ENCODE measurements around the gene STOX2. TPM values are rescaled to one million over a fixed set of nuclear protein-coding genes. Genes with fewer than 3 reads are reported as not detected.

The STOX2 gene
- total and polyA plus RNA-seq, 2 of the 8 experiments (the other 6 are each of a cell fraction or from before 2014, with no cell fraction given), result 5.5 to 20.0 TPM

DNA sequence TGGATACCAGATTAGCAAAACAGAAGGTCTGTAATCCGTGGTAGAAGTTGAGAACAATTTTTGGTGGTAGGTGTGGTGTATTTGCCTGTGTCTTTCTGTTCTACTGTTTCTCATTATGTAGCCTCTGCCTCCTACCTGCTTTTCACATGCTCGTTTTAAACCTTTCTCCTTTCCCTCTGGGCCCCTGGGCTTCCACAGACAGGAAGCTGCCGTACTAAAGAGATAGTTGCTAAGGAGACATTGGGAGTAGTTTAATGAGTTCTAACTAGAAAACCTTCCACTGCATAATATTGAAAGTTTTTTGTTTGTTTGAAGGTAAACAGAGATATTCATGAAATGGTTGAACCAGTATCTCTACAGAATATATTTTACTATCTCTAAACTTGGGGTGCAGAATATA is 107.8 kb downstream of the STOX2 start:
- Histone ChIP-seq H2BK12ac (ENCODE audit: low read depth, low read length) (no peak overlapping the region), H2BK15ac (ENCODE audit: low read length) (no peak overlapping the region), H3K4me2 (ENCODE audit: insufficient read depth in 1 of 2, low read depth in 2 of 2, low read length in 2 of 2) (no peak overlapping the region), H3K56ac (replicated peaks; ENCODE audit: insufficient read length, low read depth, low read length) (no peak overlapping the region), H4K5ac (ENCODE audit: insufficient read length, low read depth, low read length) (no peak overlapping the region), H3K27me3 (replicated peaks in 1 of 4; ENCODE audit: control insufficient read depth in 3 of 4, extremely low read depth in 1 of 4, insufficient read depth in 3 of 4, low read length in 3 of 4) (no peaks in the 10 kb centered on the region), H2BK5ac (ENCODE audit: low read depth, low read length) (no peak overlapping the region), H2AFZ (ENCODE audit: low read length) (no peak overlapping the region), H2BK20ac (ENCODE audit: low read length) (no peak overlapping the region), H3K79me2 (ENCODE audit: control insufficient read depth in 1 of 2, insufficient read depth in 2 of 2, low read length in 2 of 2) (no peaks in the 10 kb centered on the region), H3K36me3 (ENCODE audit: control insufficient read depth in 2 of 4, insufficient read depth in 4 of 4, low read length in 3 of 4) (no peaks in the 10 kb centered on the region), H2BK120ac (replicated peaks; ENCODE audit: low read depth, low read length) (no peak overlapping the region), H3K4me3 (ENCODE audit: extremely low read depth in 1 of 4, insufficient read depth in 2 of 4, low read depth in 3 of 4, low read length in 4 of 4) (no peak overlapping the region), H3K18ac (ENCODE audit: extremely low read depth, low read length) (no peak overlapping the region), H3K79me1 (ENCODE audit: low read depth, low read length) (no peaks in the 10 kb centered on the region), H2AK5ac (ENCODE audit: low read depth, low read length) (no peak overlapping the region), H3K4me1 (replicated peaks in 1 of 4; ENCODE audit: control insufficient read depth in 3 of 4, insufficient read depth in 4 of 4, low read length in 3 of 4) (no peaks in the 10 kb centered on the region), H3K23ac (ENCODE audit: insufficient read length) (no peak overlapping the region), H3K27ac (ENCODE audit: low read depth, low read length) (no peak overlapping the region), H3K23me2 (ENCODE audit: low read depth, low read length) (no peaks in the 10 kb centered on the region), H3K9me3 (ENCODE audit: insufficient read depth in 2 of 2, low read depth in 1 of 2, low read length in 1 of 2) (no peaks in the 10 kb centered on the region), H4K91ac (replicated peaks; ENCODE audit: insufficient read length, low read length) (no peak overlapping the region), H3K14ac (ENCODE audit: insufficient read length) (no peak overlapping the region), H4K8ac (ENCODE audit: extremely low read depth, insufficient read depth, low read length) (no peak overlapping the region), H3K4ac (replicated peaks; ENCODE audit: insufficient read length, low read depth, low read length) (no peak overlapping the region), H4K20me1 (replicated peaks in 1 of 2; ENCODE audit: control insufficient read depth in 1 of 2, insufficient read depth in 2 of 2, low read length in 2 of 2) (no peaks in the 10 kb centered on the region), H3K9ac (replicated peaks in 1 of 4; ENCODE audit: extremely low read depth in 1 of 4, low read depth in 3 of 4, low read length in 3 of 4) (no peak overlapping the region)
- 79% methylated on average over 3 of the region's 3 CpGs; no CpG with 5 or more reads in 1 of the 2 experiments for WGBS, 2 experiments (ENCODE audit: extremely low coverage in 1 of 2, insufficient coverage in 1 of 2, insufficient read length in 1 of 2, insufficient replicate concordance in 2 of 2, low coverage in 1 of 2, low lambda C conversion rate in 2 of 2, missing lambda C conversion rate in 1 of 2)
- CTCF ChIA-PET (ENCODE audit: partially characterized antibody), result no interaction called here
- FAIRE-seq (no peak), DNase-seq (ENCODE audit: low read depth in 1 of 2, low spot score in 2 of 2) (no peak)
- POLR2A ChIA-PET (ENCODE audit: partially characterized antibody), result no interaction called here
- TF ChIP-seq CHD2 (IDR thresholded peaks at IDR 0.05; ENCODE audit: low read length), result no peak
- TF ChIP-seq BACH1 (IDR thresholded peaks at IDR 0.05; ENCODE audit: low read length), result no peak
- no peak for TF ChIP-seq KDM4A (IDR thresholded peaks at IDR 0.05; ENCODE audit: low read depth, low read length, severe bottlenecking)
- TF ChIP-seq, protein P1, sequence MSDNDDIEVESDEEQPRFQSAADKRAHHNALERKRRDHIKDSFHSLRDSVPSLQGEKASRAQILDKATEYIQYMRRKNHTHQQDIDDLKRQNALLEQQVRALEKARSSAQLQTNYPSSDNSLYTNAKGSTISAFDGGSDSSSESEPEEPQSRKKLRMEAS (IDR thresholded peaks at IDR 0.05), result no peak
- no peak for TF ChIP-seq POU5F1 (IDR thresholded peaks at IDR 0.05; ENCODE audit: low read depth, low read length)
- no peak for TF ChIP-seq EGR1 (IDR thresholded peaks at IDR 0.05; ENCODE audit: borderline replicate concordance, low read depth, low read length)
- no peak for TF ChIP-seq RNF2 (IDR thresholded peaks at IDR 0.05; ENCODE audit: borderline replicate concordance, low read depth, low read length, missing control alignments, poor library complexity, severe bottlenecking)
